Articular chondrocyte of knee joint (primary cell): ENCODE results near the gene HMBS. TPM values are rescaled to one million over a fixed set of nuclear protein-coding genes. Genes with fewer than 3 reads are reported as not detected.

Experiments
- total RNA-seq: library from RNA; depleted of rRNA; stranded (reverse); fragments of >200 nt; gene quantifications from 2 replicates; pipeline ENCODE4 v1.2.3, GENCODE V29; 2012

Gene HMBS
- 5.5 and 8.8 TPM in 2 replicates for total RNA-seq

GRCh38 chr11:119084663-119085436, at the start of gene HMBS:
Gene HMBS (plus strand): TSS chr11:119084881. CDS start chr11:119085034, 153 bp downstream.

GRCh38 chr11:119057000-119057769, 27.5 kb upstream of the HMBS start, which contains the start of gene HYOU1:
Gene HYOU1 (minus strand): TSS chr11:119057205. CDS start chr11:119056160, 1,045 bp downstream.

GRCh38 chr11:119067371-119068222, 17.1 kb upstream of the HMBS start, which contains the start of gene VPS11:
Gene VPS11 (plus strand): TSS chr11:119067818. CDS start chr11:119067824, 6 bp downstream.

GRCh38 chr11:119101759-119102423, 17.2 kb downstream of the HMBS start, which contains the start of gene DPAGT1:
Gene DPAGT1 (minus strand): TSS chr11:119101853. CDS start chr11:119101655, 198 bp downstream.

DNA sequence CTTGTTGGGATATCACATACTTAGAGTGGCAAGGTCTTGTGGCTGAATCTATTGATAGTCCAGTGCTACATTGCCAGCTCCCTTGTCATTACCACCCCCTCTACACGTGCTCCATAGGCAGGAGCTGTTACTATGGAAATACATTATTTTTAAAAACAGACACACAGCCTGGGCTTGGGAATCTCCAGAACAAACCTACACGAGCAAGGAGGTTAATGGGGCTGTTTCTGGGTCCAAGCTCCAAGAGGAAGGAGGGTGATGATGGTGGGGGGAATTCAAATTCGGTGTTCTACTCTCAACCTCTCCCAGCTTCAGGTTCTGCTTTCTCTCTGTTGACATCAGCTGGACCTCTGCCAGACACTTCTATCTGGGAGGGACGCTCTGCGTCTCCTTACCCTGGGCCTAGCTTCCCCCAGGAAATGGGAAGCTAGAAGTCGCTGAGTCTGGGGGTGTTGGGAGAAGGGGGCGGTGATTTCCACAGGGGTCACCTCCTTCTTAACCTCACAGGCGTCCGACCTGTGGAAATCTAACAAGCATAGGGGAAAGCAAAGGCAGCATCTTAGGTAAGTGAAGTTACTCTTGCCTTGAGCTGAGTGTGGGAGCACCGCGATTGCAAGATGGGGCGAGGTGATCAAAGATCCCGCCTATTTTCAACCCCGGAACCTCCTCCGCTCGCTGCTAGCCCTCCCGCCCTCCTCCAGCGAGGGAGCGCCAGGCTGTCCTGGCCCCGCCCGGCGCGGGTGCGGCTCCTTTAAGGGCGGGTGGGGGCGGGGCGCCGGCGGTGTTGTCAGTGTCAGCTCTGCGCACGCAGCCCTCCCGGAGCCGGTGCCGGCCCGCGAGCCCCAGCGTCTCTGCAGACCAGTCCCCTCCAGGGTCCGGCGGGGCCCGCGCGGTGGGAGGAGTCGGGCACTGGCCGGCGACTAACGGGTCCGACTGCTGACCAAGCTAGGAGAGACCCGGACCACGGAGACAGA, 22.2 kb downstream of the HMBS start, which contains the start of gene C2CD2L:
Gene C2CD2L, plus strand, starts transcription at position 781 of the 974 bp plus-strand sequence. CDS start 398 bp downstream, outside the sequence.

GRCh38 chr11:119121008-119121810, 36.5 kb downstream of the HMBS start, which contains the start of gene HINFP:
Gene HINFP (plus strand): TSS chr11:119121580. CDS start chr11:119126945, 5,365 bp downstream.

Other genes starting within 250 kb of the HMBS start
- gene CXCR5, start 201.0 kb upstream of the HMBS start, total RNA-seq, result under 0.01 TPM in 1 of 2 replicates, not detected in the other
- 17.3 and 27.6 TPM in 2 replicates for gene BCL9L, start 159.0 kb upstream of the HMBS start, total RNA-seq
- gene UPK2, start 128.6 kb upstream of the HMBS start, total RNA-seq, result 0.22 TPM in 1 of 2 replicates, not detected in the other
- gene FOXR1, start 113.1 kb upstream of the HMBS start, total RNA-seq, result not detected in 2 replicates
- 34.0 and 46.0 TPM in 2 replicates for gene CENATAC, start 86.7 kb upstream of the HMBS start, total RNA-seq
- 1,431 and 2,715 TPM in 2 replicates for gene RPS25, start 66.5 kb upstream of the HMBS start, total RNA-seq
- gene TRAPPC4, start 66.1 kb upstream of the HMBS start, total RNA-seq, result 33.6 and 56.3 TPM in 2 replicates
- gene SLC37A4, start 54.0 kb upstream of the HMBS start, total RNA-seq, result 8.6 and 12.5 TPM in 2 replicates
- gene HYOU1, start 27.7 kb upstream of the HMBS start, total RNA-seq, result 89.5 and 89.6 TPM in 2 replicates
- gene VPS11, start 17.1 kb upstream of the HMBS start, total RNA-seq, result 30.3 and 36.4 TPM in 2 replicates
- 18.8 and 20.5 TPM in 2 replicates for gene DPAGT1, start 17.0 kb downstream of the HMBS start, total RNA-seq
- gene C2CD2L, start 22.5 kb downstream of the HMBS start, total RNA-seq, result 2.6 and 3.3 TPM in 2 replicates
- 15.0 and 16.5 TPM in 2 replicates for gene HINFP, start 36.7 kb downstream of the HMBS start, total RNA-seq
- 0.13 and 0.22 TPM in 2 replicates for gene ABCG4, start 64.2 kb downstream of the HMBS start, total RNA-seq
- 21.7 and 23.2 TPM in 2 replicates for gene NLRX1, start 83.8 kb downstream of the HMBS start, total RNA-seq
- 0.22 and 0.26 TPM in 2 replicates for gene NHERF4, start 100.6 kb downstream of the HMBS start, total RNA-seq
- gene CBL, start 121.5 kb downstream of the HMBS start, total RNA-seq, result 8.8 and 11.6 TPM in 2 replicates
- 24.2 and 44.5 TPM in 2 replicates for gene MCAM, start 232.2 kb downstream of the HMBS start, total RNA-seq
- gene RNF26, start 249.6 kb downstream of the HMBS start, total RNA-seq, result 5.9 TPM in 2 replicates